Subcutaneous abdominal adipose tissue (tissue), 5 donors: ENCODE results near the gene CCP110.
A peak's percentile ranks its signal among the peaks of the same experiment; 100 is the strongest.

Experiments used
- H3K27ac ChIP-seq: one replicate; pipeline ENCODE4 v1.7.0; 2013; ENCODE audit warnings: low read depth, mild to moderate bottlenecking, inconsistent platforms, low read length, moderate library complexity
- H3K27me3 ChIP-seq, 5 donors: one replicate each; pipeline ENCODE4 v1.7.0; 2013; ENCODE audit warnings: low read length in 5 of 5, inconsistent platforms in 1 of 5; ENCODE audit not compliant: control insufficient read depth in 5 of 5, insufficient read depth in 4 of 5
- H3K36me3 ChIP-seq, 5 donors: one replicate each; pipeline ENCODE4 v1.7.0; 2013; ENCODE audit warnings: low read length in 5 of 5; ENCODE audit not compliant: control insufficient read depth in 5 of 5, insufficient read depth in 5 of 5
- H3K4me1 ChIP-seq, 5 donors: one replicate each; pipeline ENCODE4 v1.7.0; 2013; ENCODE audit warnings: low read length in 5 of 5, mild to moderate bottlenecking in 3 of 5, moderate library complexity in 1 of 5; ENCODE audit not compliant: control insufficient read depth in 5 of 5, insufficient read depth in 5 of 5
- H3K4me3 ChIP-seq, 5 donors: one replicate each; pipeline ENCODE4 v1.7.0; 2013; ENCODE audit warnings: low read length in 5 of 5, low read depth in 1 of 5
- H3K9ac ChIP-seq, 5 donors: one replicate each; pipeline ENCODE4 v1.7.0; 2013; ENCODE audit warnings: low read length in 5 of 5, mild to moderate bottlenecking in 4 of 5, moderate library complexity in 3 of 5
- H3K9me3 ChIP-seq, 5 donors: one replicate each; pipeline ENCODE4 v1.7.0; 2013; ENCODE audit warnings: low read length in 5 of 5; ENCODE audit not compliant: control insufficient read depth in 5 of 5
- donor health status: healthy.
- donor health status: healthy.
- donor health status: healthy.
- donor health status: healthy.
- donor health status: healthy.

The CCP110 gene

GRCh38 chr16:19589771-19590302 lies 66.1 kb downstream of the CCP110 start:
- no peaks in the 10 kb centered on the region for H3K9me3 ChIP-seq
- peaks cover 9 to 49% (median 27%) of the 10 kb centered on the region in 5 donors for H3K36me3 ChIP-seq
- H3K4me1 ChIP-seq = peaks cover 0 to 18% (median 6%) of the 10 kb centered on the region in 5 donors
- H3K27ac ChIP-seq = no peak overlapping the region
- no peaks in the 10 kb centered on the region for H3K27me3 ChIP-seq
- H3K9ac ChIP-seq = peak overlapping the region in 1 of 5 donors; percentile 7
- H3K4me3 ChIP-seq = no peak overlapping the region

GRCh38 chr16:19595043-19595767 lies 71.5 kb downstream of the CCP110 start:
- no peak overlapping the region for H3K4me3 ChIP-seq
- peaks cover 4 to 82% (median 37%) of the 10 kb centered on the region in 5 donors for H3K36me3 ChIP-seq
- H3K27ac ChIP-seq = no peak overlapping the region
- H3K9me3 ChIP-seq = no peaks in the 10 kb centered on the region
- H3K4me1 ChIP-seq = peaks cover 0 to 2% (median 0%) of the 10 kb centered on the region in 5 donors
- H3K27me3 ChIP-seq = no peaks in the 10 kb centered on the region
- H3K9ac ChIP-seq = no peak overlapping the region

GRCh38 chr16:19598805-19599510 lies 75.2 kb downstream of the CCP110 start:
- no peaks in the 10 kb centered on the region for H3K27me3 ChIP-seq
- no peaks in the 10 kb centered on the region for H3K4me1 ChIP-seq
- no peaks in the 10 kb centered on the region for H3K9me3 ChIP-seq
- H3K4me3 ChIP-seq = no peak overlapping the region
- H3K27ac ChIP-seq = no peak overlapping the region
- H3K36me3 ChIP-seq = peaks cover 4 to 70% (median 32%) of the 10 kb centered on the region in 5 donors
- H3K9ac ChIP-seq = no peak overlapping the region

- Histone ChIP-seq H3K9me3 (no peaks in the 10 kb centered on the region), H3K4me3 (no peak overlapping the region), H3K9ac (no peak overlapping the region), H3K36me3 (peaks cover 7 to 59% (median 28%) of the 10 kb centered on the region in 5 donors), H3K4me1 (no peaks in the 10 kb centered on the region), H3K27me3 (no peaks in the 10 kb centered on the region), H3K27ac (no peak overlapping the region)
These were observed 76.4 kb downstream of the CCP110 start for GRCh38 chr16:19599968-19600716.

- Histone ChIP-seq H3K36me3 (peaks cover 7 to 48% (median 19%) of the 10 kb centered on the region in 5 donors), H3K27ac (no peak overlapping the region), H3K4me1 (no peaks in the 10 kb centered on the region), H3K4me3 (no peak overlapping the region), H3K27me3 (no peaks in the 10 kb centered on the region), H3K9me3 (no peaks in the 10 kb centered on the region), H3K9ac (no peak overlapping the region)
These were observed 77.6 kb downstream of the CCP110 start for GRCh38 chr16:19601083-19601976.
